Keratinocyte (primary cell): Measurements from ENCODE around the gene TXK. TPM values are rescaled to one million over a fixed set of nuclear protein-coding genes. Genes with fewer than 3 reads are reported as not detected.

ENCODE experiments used
- DNase-seq: peaks from one replicate; pipeline ENCODE4 v3.0.0-alpha.2; 2011; ENCODE audit warnings: low read depth, missing footprints, low spot score
- FAIRE-seq: peaks from 2 replicates; lab custom pipeline; 2011; peaks lifted over from hg19 to GRCh38; lab: Jason Lieb, UNC
- H2AFZ ChIP-seq: 2 replicates; pipeline ENCODE4 v1.6.0; 2012; ENCODE audit warnings: low read length, control low read depth, inconsistent platforms; ENCODE audit not compliant: control insufficient read depth
- H3K27ac ChIP-seq: 2 replicates; pipeline ENCODE4 v1.5.1; 2011; ENCODE audit warnings: low read length; ENCODE audit not compliant: control insufficient read depth, insufficient read depth
- H3K27me3 ChIP-seq: 3 replicates; pipeline ENCODE4 v1.6.0; 2011; ENCODE audit warnings: low read length; ENCODE audit not compliant: control insufficient read depth, insufficient read depth; ENCODE audit errors: extremely low read depth
- H3K36me3 ChIP-seq, 2 experiments: 2 replicates in 1 of 2; 3 replicates in 1 of 2; pipeline ENCODE4 v1.5.1; 2011; ENCODE audit warnings: low read length in 2 of 2, mild to moderate bottlenecking in 1 of 2; ENCODE audit not compliant: control insufficient read depth in 2 of 2, insufficient read depth in 2 of 2; ENCODE audit errors: extremely low read depth in 1 of 2
- H3K4me1 ChIP-seq: 3 replicates; pipeline ENCODE4 v1.5.1; 2011; ENCODE audit warnings: low read length; ENCODE audit not compliant: control insufficient read depth, insufficient read depth; ENCODE audit errors: extremely low read depth
- H3K4me2 ChIP-seq: 3 replicates; pipeline ENCODE4 v1.6.0; 2011; ENCODE audit warnings: low read depth, low read length; ENCODE audit not compliant: control insufficient read depth, insufficient read depth; ENCODE audit errors: extremely low read depth
- H3K4me3 ChIP-seq, 3 experiments: fragments of 200-600 bp in 1 of 3; sonication (generic) in 1 of 3; 2 replicates in 2 of 3; 3 replicates in 1 of 3; pipeline ENCODE4 v1.5.1; 2011 to 2016; ENCODE audit warnings: low read length in 3 of 3, mild to moderate bottlenecking in 3 of 3, control low read depth in 2 of 3, inconsistent platforms in 1 of 3, low read depth in 1 of 3, mixed read lengths in 1 of 3, mixed run types in 1 of 3, moderate library complexity in 1 of 3; ENCODE audit not compliant: control insufficient read depth in 2 of 3, insufficient read depth in 2 of 3; ENCODE audit errors: extremely low read depth in 1 of 3
- H3K79me2 ChIP-seq: 2 replicates; pipeline ENCODE4 v1.6.0; 2012; ENCODE audit warnings: low read length; ENCODE audit not compliant: control insufficient read depth, insufficient read depth
- H3K9ac ChIP-seq: 3 replicates; pipeline ENCODE4 v1.6.0; 2011; ENCODE audit warnings: low read length; ENCODE audit not compliant: control insufficient read depth, insufficient read depth; ENCODE audit errors: extremely low read depth
- H3K9me1 ChIP-seq: 3 replicates; pipeline ENCODE4 v1.6.0; 2011; ENCODE audit warnings: low read length; ENCODE audit not compliant: control insufficient read depth, insufficient read depth; ENCODE audit errors: extremely low read depth
- H3K9me3 ChIP-seq: 2 replicates; pipeline ENCODE4 v1.5.1; 2012; ENCODE audit warnings: low read depth, low read length; ENCODE audit not compliant: control insufficient read depth
- H4K20me1 ChIP-seq: 3 replicates; pipeline ENCODE4 v1.6.0; 2011; ENCODE audit warnings: low read length; ENCODE audit not compliant: control insufficient read depth, insufficient read depth; ENCODE audit errors: extremely low read depth
- CTCF ChIP-seq, 3 experiments: IDR thresholded peaks in 1 of 3; conservative IDR thresholded peaks in 1 of 3; optimal IDR thresholded peaks in 1 of 3; 2 replicates in 2 of 3; 3 replicates in 1 of 3; pipeline versions ENCODE3 to v1.5.1; 2011; ENCODE audit warnings: low read length in 3 of 3, mild to moderate bottlenecking in 3 of 3, moderate library complexity in 2 of 3, control low read depth in 1 of 3, inconsistent platforms in 1 of 3; ENCODE audit not compliant: insufficient read depth in 2 of 3; ENCODE audit errors: extremely low read depth in 1 of 3
- EZH2 ChIP-seq: IDR thresholded peaks from one replicate; pipeline ENCODE4 v1.6.1; 2012; ENCODE audit warnings: inconsistent platforms, mild to moderate bottlenecking, low read length, moderate library complexity
- dilution Hi-C: fragments of 300-500 bp; cut with MboI; formaldehyde crosslinking; loops from one replicate; pipeline ENCODE4 v1.7.0; 2020; ENCODE audit warnings: low sequenced_read_pairs; ENCODE audit not compliant: extremely low pct_ligation_motif_present
- polyA plus RNA-seq, 5 experiments: library from polyadenylated mRNA; depleted of rRNA in 3 of 5; stranded (reverse) in 3 of 5; stranded (forward) in 1 of 5; unstranded in 1 of 5; fragments of >200 nt; gene quantifications; 1 replicate in 1 of 5; 2 replicates in 3 of 5; 3 replicates in 1 of 5; pipeline versions ENCODE4 v1.2.1 to v1.2.3, GENCODE V29; 2011 to 2012; ENCODE audit warnings: missing spikeins in 2 of 5, low read depth in 1 of 5, low replicate concordance in 1 of 5

Gene TXK
- polyA plus RNA-seq, 1 donor (not counting 4 experiments of a cell fraction or from before 2014, with no cell fraction given): 0.12 TPM

GRCh38 chr4:48043504-48043903 lies 90.5 kb downstream of the TXK start:
- Histone ChIP-seq H3K27ac (no peak overlapping the region), H3K9me3 (no peaks in the 10 kb centered on the region), H3K4me1 (no peaks in the 10 kb centered on the region), H3K27me3 (no peaks in the 10 kb centered on the region), H3K9ac (no peak overlapping the region), H2AFZ (no peak overlapping the region), H3K4me2 (no peak overlapping the region), H3K79me2 (no peaks in the 10 kb centered on the region), H4K20me1 (no peaks in the 10 kb centered on the region), H3K4me3 (no peak overlapping the region), H3K9me1 (no peaks in the 10 kb centered on the region), H3K36me3 (no peaks in the 10 kb centered on the region)
- TF ChIP-seq EZH2 (no peak), CTCF (optimal IDR thresholded peaks at IDR 0.05 in 1 of 3, IDR thresholded peaks at IDR 0.05 in 1 of 3, conservative IDR thresholded peaks at IDR 0.05 in 1 of 3; ENCODE audit: extremely low read depth in 1 of 3, insufficient read depth in 2 of 3, low read length in 3 of 3) (no peak)
- FAIRE-seq (no peak), DNase-seq (no peak)
- dilution Hi-C loops: no loop called here

GRCh38 chr4:48042979-48043461 lies 91.0 kb downstream of the TXK start:
- Histone ChIP-seq H3K4me2 (no peak overlapping the region), H3K4me3 (no peak overlapping the region), H3K27ac (no peak overlapping the region), H3K9me1 (no peaks in the 10 kb centered on the region), H3K36me3 (no peaks in the 10 kb centered on the region), H3K27me3 (no peaks in the 10 kb centered on the region), H3K9ac (no peak overlapping the region), H3K4me1 (no peaks in the 10 kb centered on the region), H3K79me2 (no peaks in the 10 kb centered on the region), H2AFZ (no peak overlapping the region), H3K9me3 (no peaks in the 10 kb centered on the region), H4K20me1 (no peaks in the 10 kb centered on the region)
- DNase-seq (no peak), FAIRE-seq (no peak)
- TF ChIP-seq EZH2 (no peak), CTCF (optimal IDR thresholded peaks at IDR 0.05 in 1 of 3, IDR thresholded peaks at IDR 0.05 in 1 of 3, conservative IDR thresholded peaks at IDR 0.05 in 1 of 3; ENCODE audit: extremely low read depth in 1 of 3, insufficient read depth in 2 of 3, low read length in 3 of 3) (no peak)
- dilution Hi-C loops: no loop called here
